Pancreas (tissue), 10 donors: ENCODE results near the gene NMT2. TPM values are rescaled to one million over a fixed set of nuclear protein-coding genes. Genes with fewer than 3 reads are reported as not detected.
A peak's percentile ranks its signal among the peaks of the same experiment; 100 is the strongest.

Experiments
- ATAC-seq, 4 donors: fragments of 200-7000 bp; cut with Tn5 transposase; one replicate each; pipeline versions ENCODE4 v1.8.0 to v1.9.1; 2020; ENCODE audit warnings: mild to moderate bottlenecking in 4 of 4, moderate library complexity in 4 of 4
- DNase-seq, 6 donors: peaks; one replicate each; pipeline ENCODE4 v3.0.0-alpha.2; 2020
- FAIRE-seq: peaks from 2 replicates; lab custom pipeline; 2012; peaks lifted over from hg19 to GRCh38; lab: Jason Lieb, UNC
- H3K27ac ChIP-seq, 4 donors: fragments of 200-600 bp; sonication (generic); 1 replicate in 3 of 4; 2 replicates in 1 of 4; pipeline versions ENCODE4 v1.5.0 to v1.8.0; 2020
- H3K27me3 ChIP-seq, 4 donors: fragments of 200-600 bp; one replicate each; pipeline ENCODE4 v1.8.0; 2021
- H3K36me3 ChIP-seq, 3 donors: fragments of 200-600 bp; sonication (generic) in 1 of 3; one replicate each; pipeline versions ENCODE4 v1.5.0 to v1.8.0; 2020 to 2021
- H3K4me1 ChIP-seq, 3 donors: fragments of 200-600 bp; one replicate each; pipeline ENCODE4 v1.8.0; 2021
- H3K4me3 ChIP-seq, 4 donors: fragments of 200-600 bp; sonication (generic) in 2 of 4; one replicate each; pipeline versions ENCODE4 v1.5.0 to v1.8.0; 2020 to 2021
- H3K9me3 ChIP-seq, 4 donors: fragments of 200-600 bp; one replicate each; pipeline ENCODE4 v1.8.0; 2021
- WGBS, 2 donors: extraction: QIAGEN DNeasy Blood & Tissue Kit; methylation state at CpG; one replicate each; pipeline ENCODE4 v1.1.7; 2013; 5-methylcytosine and 5-hydroxymethylcytosine counted together
- intact Hi-C, 3 donors: fragments of 100-400 bp; cut with DNase I; formaldehyde crosslinking; loops; one replicate each; pipeline versions ENCODE4 v1.11.1 to v1.14.2; 2022
- polyA plus RNA-seq, 2 donors: library from polyadenylated mRNA; stranded (reverse); fragments of 200-250 nt; gene quantifications; one replicate each; pipeline ENCODE4 v1.2.3, GENCODE V29; 2013
- total RNA-seq, 6 donors: library from RNA; stranded (reverse); fragmentation: NEBNext Ultra II Directional in 4 of 6; extraction: Animal tissue kit (Norgen Biotek cat#: 25700) in 4 of 6; gene quantifications; one replicate each; pipeline versions ENCODE4 v1.2.1 to v1.2.4, GENCODE V29; 2021 to 2023
- TF ChIP-seq, protein P1 (sequence below), 4 donors: fragments of 200-600 bp; sonication (generic) in 3 of 4; IDR thresholded peaks; one replicate each; pipeline versions ENCODE4 v1.5.0 to v1.8.0; 2021; ENCODE audit warnings: antibody characterized with exemption in 4 of 4
- donor health status: healthy with polysubstance abuse.
- donor health status: DM: no; HTN: no; CAD: no; lungs with moderate emphysema.
- donor health status: DM: no; HTN: no; CAD: no.
- donor health status: control.
- donor health status: control.
- donor health status: Bipolar disorder and iron deficiency.
- donor health status: DM: yes; HTN: yes; CAD: no.
- donor health status: DM: no; HTN: no; CAD: no.
- donor health status: DM: no; HTN: no; CAD: no.
- donor health status: DM: yes; HTN: yes; CAD: no.

The NMT2 gene
- total and polyA plus RNA-seq, 8 donors: 4.7 to 13.9 (median 6.5) TPM

DNA sequence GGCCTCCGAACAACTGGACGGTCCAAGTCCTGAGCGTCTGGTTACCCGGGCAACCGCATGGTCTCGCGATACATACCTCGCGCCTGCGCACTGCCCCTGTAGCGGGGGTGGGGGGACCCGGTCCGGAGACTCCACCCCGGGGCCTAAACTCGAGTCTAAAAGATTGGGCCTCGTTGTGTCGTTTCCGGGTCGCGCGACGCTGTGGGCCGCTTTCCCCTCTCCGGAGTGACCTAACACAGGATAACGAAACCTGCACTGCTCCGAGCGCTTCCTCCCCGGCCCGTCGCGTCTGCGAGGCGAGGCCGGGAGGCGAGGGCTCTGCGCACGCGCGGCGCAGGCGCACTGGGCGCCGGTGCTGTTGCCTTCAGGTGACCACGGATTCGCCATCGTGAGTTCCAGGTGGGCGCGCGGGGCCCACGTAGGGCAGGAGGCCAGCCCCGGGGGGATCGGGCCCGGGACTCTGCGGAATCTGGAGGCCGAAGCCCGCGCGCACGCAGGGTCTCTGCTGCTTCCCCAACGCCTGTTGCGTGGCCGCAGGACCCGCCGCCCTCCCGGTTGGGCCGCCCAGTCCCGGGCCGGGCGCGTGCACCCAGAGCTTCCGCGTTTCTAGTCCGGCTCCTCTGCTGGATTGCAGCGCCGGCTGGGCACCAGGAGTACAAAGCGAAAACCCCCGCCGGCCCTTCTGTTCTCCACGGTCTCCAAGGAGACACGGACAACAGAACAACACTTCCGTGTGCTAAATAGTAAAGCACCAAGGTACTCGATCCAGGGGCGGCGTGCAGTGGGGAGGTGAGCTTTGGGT, 71.3 kb downstream of the NMT2 start, which contains the start of gene RPP38:
Gene RPP38, plus strand, starts transcription at position 345 of the 802 bp plus-strand sequence. CDS start 5,960 bp downstream, outside the sequence.
- WGBS, 2 donors: 0 to 1% methylated on average over 71 to 84 of the region's 84 CpGs

DNA sequence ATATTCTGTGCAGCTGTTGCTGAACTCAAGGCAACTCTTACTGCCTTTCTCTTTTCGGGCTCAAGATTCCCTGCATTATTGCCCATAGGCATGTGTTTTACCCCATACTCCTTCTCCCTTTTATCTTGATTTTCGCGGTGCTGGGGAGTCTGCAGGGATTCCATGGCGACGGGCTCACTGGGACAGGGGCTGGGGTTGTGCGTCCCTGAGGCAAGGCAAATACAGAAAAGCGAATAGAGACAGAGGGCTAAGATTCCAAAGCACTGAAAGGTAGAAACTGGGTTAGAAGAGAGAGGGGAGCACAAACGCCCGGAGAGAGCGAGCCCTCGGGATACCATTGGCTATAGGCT, 71.9 kb downstream of the NMT2 start:
- Histone ChIP-seq H3K36me3 (no peaks in the 10 kb centered on the region), H3K27ac (peak overlapping the region; percentile 93 to 97 (median 96)), H3K27me3 (no peaks in the 10 kb centered on the region), H3K4me3 (peak overlapping the region; percentile 79 to 98 (median 93)), H3K4me1 (peaks cover 0 to 21% (median 16%) of the 10 kb centered on the region in 3 donors), H3K9me3 (no peaks in the 10 kb centered on the region)
- no peak for DNase-seq
- no peak for FAIRE-seq
- peak in 3 of 4 donors; percentile 5 to 35 (median 24) for ATAC-seq
- intact Hi-C loops: no loop called here
- TF ChIP-seq, protein P1, sequence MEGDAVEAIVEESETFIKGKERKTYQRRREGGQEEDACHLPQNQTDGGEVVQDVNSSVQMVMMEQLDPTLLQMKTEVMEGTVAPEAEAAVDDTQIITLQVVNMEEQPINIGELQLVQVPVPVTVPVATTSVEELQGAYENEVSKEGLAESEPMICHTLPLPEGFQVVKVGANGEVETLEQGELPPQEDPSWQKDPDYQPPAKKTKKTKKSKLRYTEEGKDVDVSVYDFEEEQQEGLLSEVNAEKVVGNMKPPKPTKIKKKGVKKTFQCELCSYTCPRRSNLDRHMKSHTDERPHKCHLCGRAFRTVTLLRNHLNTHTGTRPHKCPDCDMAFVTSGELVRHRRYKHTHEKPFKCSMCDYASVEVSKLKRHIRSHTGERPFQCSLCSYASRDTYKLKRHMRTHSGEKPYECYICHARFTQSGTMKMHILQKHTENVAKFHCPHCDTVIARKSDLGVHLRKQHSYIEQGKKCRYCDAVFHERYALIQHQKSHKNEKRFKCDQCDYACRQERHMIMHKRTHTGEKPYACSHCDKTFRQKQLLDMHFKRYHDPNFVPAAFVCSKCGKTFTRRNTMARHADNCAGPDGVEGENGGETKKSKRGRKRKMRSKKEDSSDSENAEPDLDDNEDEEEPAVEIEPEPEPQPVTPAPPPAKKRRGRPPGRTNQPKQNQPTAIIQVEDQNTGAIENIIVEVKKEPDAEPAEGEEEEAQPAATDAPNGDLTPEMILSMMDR (IDR thresholded peaks at IDR 0.05): no peak
- 0% methylated on average over 11 of the region's 11 CpGs for WGBS, 2 donors

More for the DNA sequence above, 71.3 kb downstream of the NMT2 start, which contains the start of gene RPP38:
- Histone ChIP-seq H3K9me3 (no peaks in the 10 kb centered on the region), H3K27ac (peak within 1 kb of the TSS; percentile 93 to 97 (median 96)), H3K27me3 (no peaks in the 10 kb centered on the region), H3K4me1 (peaks cover 0 to 21% (median 16%) of the 10 kb centered on the region in 3 donors), H3K4me3 (peak within 1 kb of the TSS; percentile 79 to 98 (median 93)), H3K36me3 (no peaks in the 10 kb centered on the region)
- ATAC-seq (peak; percentile 94 to 98 (median 95)), DNase-seq (peak; percentile 96 to 100 (median 98)), FAIRE-seq (no peak)
- intact Hi-C loops: no loop called here
- TF ChIP-seq, protein P1 (IDR thresholded peaks at IDR 0.05): no peak

DNA sequence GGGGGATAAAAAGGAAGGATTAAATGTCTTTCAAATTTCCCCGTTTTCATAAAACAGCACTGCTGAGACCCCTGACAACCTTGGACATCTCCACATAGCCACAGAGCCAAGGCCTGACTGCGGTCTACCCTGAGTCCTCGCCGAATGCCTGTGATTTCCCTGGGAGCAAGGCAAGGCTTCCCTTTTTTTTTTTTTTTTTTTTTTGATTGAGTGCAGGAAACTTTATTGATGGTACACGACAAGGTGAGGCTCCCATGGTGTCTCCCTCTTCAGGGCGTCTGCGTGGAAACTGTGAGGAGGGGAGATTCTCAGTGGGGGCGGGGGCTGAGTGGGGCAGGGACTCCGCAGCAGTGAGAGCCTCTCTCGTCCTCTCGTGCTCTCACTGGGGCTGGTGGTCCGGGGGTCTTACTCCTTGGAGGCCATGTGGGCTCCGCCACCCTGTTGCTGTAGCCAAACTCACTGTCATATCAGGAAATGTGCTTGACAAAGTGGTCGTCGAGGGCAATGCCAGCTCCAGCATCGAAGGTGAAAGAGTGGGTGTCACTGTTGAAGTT, 75.6 kb downstream of the NMT2 start:
- intact Hi-C loops: no loop called here
- TF ChIP-seq, protein P1 (IDR thresholded peaks at IDR 0.05): no peak
- H3K4me3 ChIP-seq: no peak overlapping the region
- no peaks in the 10 kb centered on the region for H3K27me3 ChIP-seq
- WGBS, 2 donors: 77 to 89% methylated on average over 16 of the region's 16 CpGs
- no peak overlapping the region for H3K27ac ChIP-seq
- no peaks in the 10 kb centered on the region for H3K9me3 ChIP-seq
- peaks cover 0 to 6% (median 6%) of the 10 kb centered on the region in 3 donors for H3K4me1 ChIP-seq
- ATAC-seq (no peak), DNase-seq (no peak), FAIRE-seq (no peak)
- H3K36me3 ChIP-seq: no peaks in the 10 kb centered on the region

DNA sequence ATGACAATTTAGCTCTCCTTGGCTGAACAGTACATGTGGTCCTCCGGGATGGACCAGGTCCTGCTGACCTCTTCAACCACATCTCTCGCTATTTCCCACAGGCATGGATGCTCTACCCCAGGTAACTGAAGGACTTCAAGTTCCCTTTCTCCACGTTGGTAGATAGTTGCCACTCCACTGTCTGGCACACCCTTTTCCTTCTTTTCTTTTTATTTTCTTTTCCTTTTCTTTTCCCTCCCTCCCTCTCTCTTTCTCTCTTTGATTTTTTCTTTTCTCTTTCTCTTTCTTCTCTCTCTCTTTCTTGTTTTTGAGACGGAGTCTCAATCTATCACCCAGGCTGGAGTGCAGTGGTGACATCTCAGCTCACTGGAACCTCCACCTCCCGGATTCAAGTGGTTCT, 77.1 kb downstream of the NMT2 start:
- TF ChIP-seq, protein P1 (IDR thresholded peaks at IDR 0.05): no peak
- H3K36me3 ChIP-seq: no peaks in the 10 kb centered on the region
- H3K9me3 ChIP-seq: no peaks in the 10 kb centered on the region
- intact Hi-C loops: no loop called here
- DNase-seq: no peak
- 68 to 80% methylated on average over 5 of the region's 5 CpGs for WGBS, 2 donors
- no peak for FAIRE-seq
- no peak overlapping the region for H3K27ac ChIP-seq
- H3K4me1 ChIP-seq: peaks cover 0 to 5% (median 5%) of the 10 kb centered on the region in 3 donors
- H3K4me3 ChIP-seq: no peak overlapping the region
- H3K27me3 ChIP-seq: no peaks in the 10 kb centered on the region
- ATAC-seq: no peak
